ENCODE data around the gene NPFFR1.

Gene NPFFR1

DNA sequence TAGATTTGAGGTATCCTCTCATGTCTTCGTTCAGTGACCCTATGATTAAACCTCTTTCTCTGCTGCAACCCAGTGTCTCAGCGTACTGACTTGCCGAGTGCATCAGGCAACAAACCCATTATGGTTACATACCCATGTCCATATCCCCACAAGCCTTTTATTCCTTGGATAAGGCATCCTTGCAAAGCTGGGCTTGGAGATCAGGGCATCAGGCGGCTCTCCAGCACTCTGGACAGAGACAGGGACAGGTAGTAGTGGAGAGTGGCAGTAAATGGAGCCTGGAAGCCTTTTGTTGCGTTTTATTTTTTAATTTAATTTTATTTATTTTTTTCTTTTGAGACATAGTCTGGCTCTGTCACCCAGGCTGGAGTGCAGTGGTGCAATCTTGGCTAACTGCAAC lies 32.0 kb upstream of the NPFFR1 start:
- TF ChIP-seq, protein P1, sequence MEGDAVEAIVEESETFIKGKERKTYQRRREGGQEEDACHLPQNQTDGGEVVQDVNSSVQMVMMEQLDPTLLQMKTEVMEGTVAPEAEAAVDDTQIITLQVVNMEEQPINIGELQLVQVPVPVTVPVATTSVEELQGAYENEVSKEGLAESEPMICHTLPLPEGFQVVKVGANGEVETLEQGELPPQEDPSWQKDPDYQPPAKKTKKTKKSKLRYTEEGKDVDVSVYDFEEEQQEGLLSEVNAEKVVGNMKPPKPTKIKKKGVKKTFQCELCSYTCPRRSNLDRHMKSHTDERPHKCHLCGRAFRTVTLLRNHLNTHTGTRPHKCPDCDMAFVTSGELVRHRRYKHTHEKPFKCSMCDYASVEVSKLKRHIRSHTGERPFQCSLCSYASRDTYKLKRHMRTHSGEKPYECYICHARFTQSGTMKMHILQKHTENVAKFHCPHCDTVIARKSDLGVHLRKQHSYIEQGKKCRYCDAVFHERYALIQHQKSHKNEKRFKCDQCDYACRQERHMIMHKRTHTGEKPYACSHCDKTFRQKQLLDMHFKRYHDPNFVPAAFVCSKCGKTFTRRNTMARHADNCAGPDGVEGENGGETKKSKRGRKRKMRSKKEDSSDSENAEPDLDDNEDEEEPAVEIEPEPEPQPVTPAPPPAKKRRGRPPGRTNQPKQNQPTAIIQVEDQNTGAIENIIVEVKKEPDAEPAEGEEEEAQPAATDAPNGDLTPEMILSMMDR (IDR thresholded peaks at IDR 0.05; ENCODE audit: control insufficient read depth, insufficient read depth, low read depth, low read length, missing control alignments) = no peak
- no peak for DNase-seq (ENCODE audit: low read depth)
- H3K4me3 ChIP-seq (ENCODE audit: control insufficient read depth, low read depth, low read length) = no peak overlapping the region

DNA sequence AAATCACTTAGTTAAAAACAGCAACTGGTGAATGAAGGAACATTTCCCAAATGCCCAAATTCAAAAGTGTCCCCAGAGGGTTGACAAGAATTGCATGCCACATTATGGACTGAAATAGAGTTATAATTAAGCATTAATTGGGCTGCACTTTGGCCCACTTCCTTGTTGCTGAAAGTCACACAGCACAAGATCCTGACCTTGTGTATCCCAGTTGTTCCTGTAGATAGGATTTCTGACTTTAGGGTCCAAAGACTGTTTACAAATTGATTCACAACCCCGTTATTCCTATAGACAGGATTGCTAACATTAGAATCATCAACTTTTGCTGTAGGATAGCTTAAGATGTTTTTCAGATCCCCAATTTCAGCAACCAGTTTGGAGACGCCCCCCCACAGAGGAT lies 31.5 kb upstream of the NPFFR1 start:
- DNase-seq (ENCODE audit: low read depth) = no peak
- TF ChIP-seq, protein P1 (IDR thresholded peaks at IDR 0.05; ENCODE audit: control insufficient read depth, insufficient read depth, low read depth, low read length, missing control alignments) = no peak
- no peak overlapping the region for H3K4me3 ChIP-seq (ENCODE audit: control insufficient read depth, low read depth, low read length)

DNA sequence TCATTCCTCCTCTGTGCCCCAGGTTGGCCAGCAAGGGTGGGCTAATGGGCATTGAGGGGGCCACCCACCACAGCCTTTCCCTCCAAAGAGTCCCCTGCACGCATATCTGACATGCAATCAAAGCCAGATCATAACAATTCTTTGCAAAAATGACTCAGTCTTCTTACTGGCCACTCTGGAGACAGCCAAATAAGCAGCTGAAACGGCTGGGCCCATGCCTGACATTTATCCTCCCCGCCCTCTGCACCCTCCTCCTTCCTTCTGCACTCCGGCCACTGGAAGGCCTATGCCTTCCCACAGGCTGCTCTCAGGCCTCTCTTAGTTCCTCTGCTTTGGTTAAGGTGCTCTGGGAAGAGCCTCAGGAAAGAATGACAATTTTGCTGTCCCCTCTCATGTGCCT lies 29.2 kb upstream of the NPFFR1 start:
- no peak overlapping the region for H3K4me3 ChIP-seq (ENCODE audit: control insufficient read depth, low read depth, low read length)
- no peak for DNase-seq (ENCODE audit: low read depth)
- TF ChIP-seq, protein P1 (IDR thresholded peaks at IDR 0.05; ENCODE audit: control insufficient read depth, insufficient read depth, low read depth, low read length, missing control alignments) = no peak

DNA sequence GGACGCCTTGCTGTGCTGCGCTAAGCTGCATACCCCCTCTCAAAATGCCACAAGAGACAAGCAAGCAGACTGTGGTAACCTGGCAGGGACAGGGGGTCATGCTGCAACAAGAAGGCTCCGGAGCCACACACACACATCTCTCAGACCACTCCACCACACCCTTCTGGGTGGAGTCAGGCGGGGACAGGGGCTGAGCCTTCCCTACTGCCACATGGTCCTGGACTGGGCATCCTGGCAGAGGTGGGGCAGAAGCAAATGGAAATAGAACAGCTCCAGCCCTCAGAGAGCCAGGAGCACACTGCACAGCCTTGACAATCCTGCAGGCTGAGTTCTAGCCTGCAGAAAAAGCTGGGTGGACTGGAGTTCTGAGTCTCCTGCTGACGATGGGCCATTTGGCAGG lies 28.4 kb upstream of the NPFFR1 start:
- TF ChIP-seq, protein P1 (IDR thresholded peaks at IDR 0.05; ENCODE audit: control insufficient read depth, insufficient read depth, low read depth, low read length, missing control alignments) = no peak
- no peak for DNase-seq (ENCODE audit: low read depth)
- no peak overlapping the region for H3K4me3 ChIP-seq (ENCODE audit: control insufficient read depth, low read depth, low read length)

DNA sequence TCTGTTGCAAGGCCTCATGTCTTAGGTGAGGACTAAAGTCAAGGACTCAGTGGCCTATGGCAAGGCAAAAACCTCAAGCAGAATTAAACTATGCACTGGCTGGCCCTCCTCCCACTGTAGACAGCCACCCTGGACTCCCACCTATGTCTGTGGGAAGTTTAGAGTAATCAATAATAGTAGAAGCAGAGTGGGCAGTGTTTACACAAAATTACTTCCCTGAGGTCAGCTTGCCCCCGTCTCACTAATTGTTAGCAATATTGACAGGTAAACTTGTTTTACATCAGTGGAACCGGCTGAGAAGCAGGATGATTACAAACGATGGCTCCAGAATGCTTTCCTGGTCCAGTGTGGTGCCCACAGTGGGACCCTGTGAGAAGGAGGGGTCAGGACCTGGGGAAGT lies 27.9 kb upstream of the NPFFR1 start:
- TF ChIP-seq, protein P1 (IDR thresholded peaks at IDR 0.05; ENCODE audit: control insufficient read depth, insufficient read depth, low read depth, low read length, missing control alignments) = no peak
- H3K4me3 ChIP-seq (ENCODE audit: control insufficient read depth, low read depth, low read length) = no peak overlapping the region
- DNase-seq (ENCODE audit: low read depth) = no peak

DNA sequence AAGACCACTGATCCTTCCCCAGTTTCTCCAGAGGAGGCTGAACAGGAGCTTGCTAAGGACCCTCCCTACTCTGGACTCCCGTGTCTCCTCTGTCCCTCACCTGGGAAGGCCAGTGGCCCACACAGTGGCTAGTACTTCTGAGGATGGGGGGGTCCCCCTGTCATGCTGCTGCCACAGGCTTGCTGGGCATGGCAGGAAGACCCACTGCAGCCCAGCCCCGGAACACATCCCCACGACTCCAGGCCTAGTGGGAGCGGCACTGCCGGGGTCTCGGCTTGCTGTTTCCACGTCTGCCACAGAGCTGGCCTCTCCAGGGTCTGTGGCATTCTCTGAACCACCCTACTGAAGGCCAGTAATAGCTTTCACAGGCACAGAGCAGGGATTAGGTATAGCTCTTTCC lies 25.9 kb upstream of the NPFFR1 start:
- DNase-seq (ENCODE audit: low read depth) = no peak
- no peak overlapping the region for H3K4me3 ChIP-seq (ENCODE audit: control insufficient read depth, low read depth, low read length)
- TF ChIP-seq, protein P1 (IDR thresholded peaks at IDR 0.05; ENCODE audit: control insufficient read depth, insufficient read depth, low read depth, low read length, missing control alignments) = no peak
